Measurements from ENCODE around the gene ZIK1. TPM values are rescaled to one million over a fixed set of nuclear protein-coding genes. Genes with fewer than 3 reads are reported as not detected.

ZIK1 gene
- total RNA-seq, 4 donors from 2014 or later: 6.8 to 26.5 (median 11.0) TPM

GRCh38 chr19:57620673-57621348 is 36.9 kb downstream of the ZIK1 start:
- no peaks in the 10 kb centered on the region for H3K4me1 ChIP-seq
- peaks cover 6 to 94% of the 10 kb centered on the region in 2 donors for H3K9me3 ChIP-seq
- intact Hi-C loops (cut with DNase I; ENCODE audit: low total_unique reads): no loop called here
- H3K27me3 ChIP-seq: no peaks in the 10 kb centered on the region
- TF ChIP-seq, protein P1, sequence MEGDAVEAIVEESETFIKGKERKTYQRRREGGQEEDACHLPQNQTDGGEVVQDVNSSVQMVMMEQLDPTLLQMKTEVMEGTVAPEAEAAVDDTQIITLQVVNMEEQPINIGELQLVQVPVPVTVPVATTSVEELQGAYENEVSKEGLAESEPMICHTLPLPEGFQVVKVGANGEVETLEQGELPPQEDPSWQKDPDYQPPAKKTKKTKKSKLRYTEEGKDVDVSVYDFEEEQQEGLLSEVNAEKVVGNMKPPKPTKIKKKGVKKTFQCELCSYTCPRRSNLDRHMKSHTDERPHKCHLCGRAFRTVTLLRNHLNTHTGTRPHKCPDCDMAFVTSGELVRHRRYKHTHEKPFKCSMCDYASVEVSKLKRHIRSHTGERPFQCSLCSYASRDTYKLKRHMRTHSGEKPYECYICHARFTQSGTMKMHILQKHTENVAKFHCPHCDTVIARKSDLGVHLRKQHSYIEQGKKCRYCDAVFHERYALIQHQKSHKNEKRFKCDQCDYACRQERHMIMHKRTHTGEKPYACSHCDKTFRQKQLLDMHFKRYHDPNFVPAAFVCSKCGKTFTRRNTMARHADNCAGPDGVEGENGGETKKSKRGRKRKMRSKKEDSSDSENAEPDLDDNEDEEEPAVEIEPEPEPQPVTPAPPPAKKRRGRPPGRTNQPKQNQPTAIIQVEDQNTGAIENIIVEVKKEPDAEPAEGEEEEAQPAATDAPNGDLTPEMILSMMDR (IDR thresholded peaks at IDR 0.05): no peak
- TF ChIP-seq POLR2A (IDR thresholded peaks at IDR 0.05): no peak
- H3K4me3 ChIP-seq: no peak overlapping the region
- no peak overlapping the region for H3K27ac ChIP-seq
- H3K36me3 ChIP-seq: no peaks in the 10 kb centered on the region
- DNase-seq: no peak

GRCh38 chr19:57623091-57623490 is 39.1 kb downstream of the ZIK1 start:
- Histone ChIP-seq H3K9me3 (peaks cover 6 to 83% of the 10 kb centered on the region in 2 donors), H3K27ac (no peak overlapping the region), H3K27me3 (no peaks in the 10 kb centered on the region), H3K4me3 (no peak overlapping the region), H3K36me3 (no peaks in the 10 kb centered on the region), H3K4me1 (no peaks in the 10 kb centered on the region)
- DNase-seq: no peak
- TF ChIP-seq, protein P1 (IDR thresholded peaks at IDR 0.05): no peak
- no peak for TF ChIP-seq POLR2A (IDR thresholded peaks at IDR 0.05)
- intact Hi-C loops (cut with DNase I; ENCODE audit: low total_unique reads): no loop called here

- TF ChIP-seq, protein P1 (IDR thresholded peaks at IDR 0.05): no peak
- peak in 1 of 2 donors; percentile 20 for TF ChIP-seq POLR2A (IDR thresholded peaks at IDR 0.05)
- Histone ChIP-seq H3K4me3 (peak within 1 kb of the TSS; percentile 80 to 97), H3K27ac (peak within 1 kb of the TSS; percentile 76 to 82), H3K27me3 (no peaks in the 10 kb centered on the region), H3K9me3 (peaks cover 0 to 42% of the 10 kb centered on the region in 2 donors), H3K4me1 (no peaks in the 10 kb centered on the region), H3K36me3 (peaks cover 0 to 3% of the 10 kb centered on the region in 2 donors)
- peak; percentile 88 to 91 for DNase-seq
- intact Hi-C loops (cut with DNase I; ENCODE audit: low total_unique reads): no loop called here
Observed at GRCh38 chr19:57632987-57633831, 49.3 kb downstream of the ZIK1 start, which contains the start of gene ZNF211. TSS of gene ZNF211 (plus strand) at chr19:57633168. CDS start at chr19:57633347, 179 bp downstream.

DNA sequence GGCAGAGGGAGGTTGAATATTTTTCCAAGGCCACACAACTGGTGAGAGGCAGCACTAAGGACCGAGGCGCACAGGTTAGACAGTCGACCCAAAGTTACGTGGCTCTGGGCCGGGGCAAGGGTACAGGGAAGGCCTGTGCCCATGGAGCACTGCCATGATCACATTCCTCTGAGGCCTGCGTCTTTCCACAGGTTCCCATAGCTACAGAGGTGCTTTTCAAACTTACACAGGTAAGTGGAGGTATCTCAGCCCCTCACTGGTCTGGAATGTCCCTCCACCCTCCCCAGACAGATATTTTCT is 49.8 kb downstream of the ZIK1 start:
- H3K4me3 ChIP-seq: peak overlapping the region; percentile 80 to 97
- no peak for TF ChIP-seq POLR2A (IDR thresholded peaks at IDR 0.05)
- TF ChIP-seq, protein P1 (IDR thresholded peaks at IDR 0.05): no peak
- peak overlapping the region; percentile 76 to 82 for H3K27ac ChIP-seq
- peaks cover 0 to 48% of the 10 kb centered on the region in 2 donors for H3K9me3 ChIP-seq
- no peaks in the 10 kb centered on the region for H3K4me1 ChIP-seq
- intact Hi-C loops (cut with DNase I; ENCODE audit: low total_unique reads): no loop called here
- peaks cover 0 to 3% of the 10 kb centered on the region in 2 donors for H3K36me3 ChIP-seq
- DNase-seq: no peak
- no peaks in the 10 kb centered on the region for H3K27me3 ChIP-seq

- DNase-seq: no peak
- intact Hi-C loops (cut with DNase I; ENCODE audit: low total_unique reads): no loop called here
Observed at GRCh38 chr19:57637379-57637778, 53.4 kb downstream of the ZIK1 start.

More at GRCh38 chr19:57637379-57637778, 53.4 kb downstream of the ZIK1 start:
- peaks cover 0 to 77% of the 10 kb centered on the region in 2 donors for H3K9me3 ChIP-seq
- peaks cover 0 to 3% of the 10 kb centered on the region in 2 donors for H3K36me3 ChIP-seq
- no peaks in the 10 kb centered on the region for H3K27me3 ChIP-seq
- H3K4me1 ChIP-seq: no peaks in the 10 kb centered on the region
- H3K27ac ChIP-seq: no peak overlapping the region
- H3K4me3 ChIP-seq: no peak overlapping the region
- TF ChIP-seq, protein P1 (IDR thresholded peaks at IDR 0.05): no peak
- no peak for TF ChIP-seq POLR2A (IDR thresholded peaks at IDR 0.05)

Measured in uterus (tissue), 4 donors.